Mesenchymal stem cell (in vitro differentiated cells and primary cell): ENCODE results near the gene CATSPER3.

ENCODE experiments used
- DNase-seq: peaks from one replicate; pipeline ENCODE4 v3.0.0-alpha.2; 2013
- H2AFZ ChIP-seq: one replicate; pipeline ENCODE4 v1.6.1; 2013; ENCODE audit warnings: low read depth, mild to moderate bottlenecking, control low read depth, inconsistent platforms, low read length, moderate library complexity
- H2AK5ac ChIP-seq: 2 replicates; pipeline ENCODE4 v1.6.1; 2013; ENCODE audit warnings: low read length, moderate library complexity, mild to moderate bottlenecking, inconsistent platforms; ENCODE audit not compliant: severe bottlenecking
- H2BK120ac ChIP-seq: one replicate; pipeline ENCODE4 v1.6.1; 2013; ENCODE audit warnings: low read depth, mild to moderate bottlenecking, inconsistent platforms, low read length, moderate library complexity
- H2BK12ac ChIP-seq, 2 experiments: one replicate each; pipeline ENCODE4 v1.6.1; 2013; ENCODE audit warnings: inconsistent platforms in 2 of 2, low read length in 2 of 2, mild to moderate bottlenecking in 2 of 2, moderate library complexity in 2 of 2, control low read depth in 1 of 2
- H2BK15ac ChIP-seq: one replicate; pipeline ENCODE4 v1.6.1; 2013; ENCODE audit warnings: mild to moderate bottlenecking, low read depth, inconsistent platforms; ENCODE audit not compliant: poor library complexity, severe bottlenecking
- H2BK5ac ChIP-seq: 2 replicates; pipeline ENCODE4 v1.6.1; 2013; ENCODE audit warnings: low read depth, mild to moderate bottlenecking, low read length, control low read depth, inconsistent platforms; ENCODE audit not compliant: poor library complexity, severe bottlenecking
- H3K14ac ChIP-seq, 2 experiments: one replicate each; pipeline ENCODE4 v1.6.1; 2013; ENCODE audit warnings: inconsistent platforms in 2 of 2, low read length in 2 of 2, control low read depth in 1 of 2, mild to moderate bottlenecking in 1 of 2, moderate library complexity in 1 of 2
- H3K18ac ChIP-seq, 2 experiments: one replicate each; pipeline ENCODE4 v1.6.1; 2013; ENCODE audit warnings: inconsistent platforms in 2 of 2, low read length in 2 of 2, control low read depth in 1 of 2, low read depth in 1 of 2, mild to moderate bottlenecking in 1 of 2
- H3K23ac ChIP-seq, 2 experiments: one replicate each; pipeline ENCODE4 v1.6.1; 2013; ENCODE audit warnings: inconsistent platforms in 2 of 2, low read length in 2 of 2, mild to moderate bottlenecking in 2 of 2, moderate library complexity in 2 of 2, control low read depth in 1 of 2
- H3K27ac ChIP-seq: 2 replicates; pipeline ENCODE4 v1.5.1; 2013; ENCODE audit warnings: mild to moderate bottlenecking, moderate library complexity, low read length, control low read depth, inconsistent platforms; ENCODE audit not compliant: poor library complexity, severe bottlenecking
- H3K27me3 ChIP-seq, 2 experiments: 2 replicates each; pipeline versions ENCODE4 v1.6.1 to v1.7.0; 2013; ENCODE audit warnings: low read length in 2 of 2, mild to moderate bottlenecking in 2 of 2, moderate library complexity in 2 of 2, control low read depth in 1 of 2, inconsistent platforms in 1 of 2; ENCODE audit not compliant: control insufficient read depth in 1 of 2, insufficient read depth in 1 of 2
- H3K36me3 ChIP-seq, 2 experiments: 2 replicates each; pipeline versions ENCODE4 v1.6.1 to v1.7.0; 2013; ENCODE audit warnings: low read length in 2 of 2, control low read depth in 1 of 2, inconsistent platforms in 1 of 2, low read depth in 1 of 2, mild to moderate bottlenecking in 1 of 2; ENCODE audit not compliant: insufficient read depth in 2 of 2, control insufficient read depth in 1 of 2
- H3K4ac ChIP-seq, 2 experiments: one replicate each; pipeline ENCODE4 v1.6.1; 2013; ENCODE audit warnings: inconsistent platforms in 2 of 2, low read length in 2 of 2, mild to moderate bottlenecking in 2 of 2, moderate library complexity in 2 of 2, control low read depth in 1 of 2, low read depth in 1 of 2
- H3K4me1 ChIP-seq: 2 replicates; pipeline ENCODE4 v1.6.1; 2013; ENCODE audit warnings: low read depth, low read length, control low read depth; ENCODE audit not compliant: control insufficient read depth, insufficient read depth
- H3K4me2 ChIP-seq: 2 replicates; pipeline ENCODE4 v1.6.1; 2013; ENCODE audit warnings: low read length, mild to moderate bottlenecking, inconsistent platforms; ENCODE audit not compliant: poor library complexity, severe bottlenecking
- H3K4me3 ChIP-seq, 2 experiments: 2 replicates each; pipeline versions ENCODE4 v1.5.1 to v1.7.0; 2013; ENCODE audit warnings: low read length in 2 of 2, mild to moderate bottlenecking in 2 of 2, control low read depth in 1 of 2, low read depth in 1 of 2; ENCODE audit not compliant: insufficient read depth in 1 of 2
- H3K79me1 ChIP-seq: replicated peaks from 2 replicates; pipeline ENCODE4 v1.6.1; 2013; ENCODE audit warnings: mild to moderate bottlenecking, control low read depth, low read length, inconsistent platforms; ENCODE audit not compliant: poor library complexity, severe bottlenecking
- H3K9ac ChIP-seq: 2 replicates; pipeline ENCODE4 v1.7.0; 2013; ENCODE audit warnings: mild to moderate bottlenecking, low read length, moderate library complexity
- H3K9me3 ChIP-seq: 2 replicates; pipeline ENCODE4 v1.7.0; 2013; ENCODE audit warnings: mild to moderate bottlenecking, low read length; ENCODE audit not compliant: control insufficient read depth
- H4K8ac ChIP-seq: one replicate; pipeline ENCODE4 v1.6.1; 2013; ENCODE audit warnings: inconsistent platforms, mild to moderate bottlenecking, low read length, moderate library complexity
- H4K91ac ChIP-seq: one replicate; pipeline ENCODE4 v1.6.1; 2013; ENCODE audit warnings: mild to moderate bottlenecking, low read length, inconsistent platforms
- WGBS: methylation state at CpG from one replicate; pipeline ENCODE4 v1.1.7; 2013; ENCODE audit warnings: mixed read lengths; 5-methylcytosine and 5-hydroxymethylcytosine counted together

CATSPER3 gene

DNA sequence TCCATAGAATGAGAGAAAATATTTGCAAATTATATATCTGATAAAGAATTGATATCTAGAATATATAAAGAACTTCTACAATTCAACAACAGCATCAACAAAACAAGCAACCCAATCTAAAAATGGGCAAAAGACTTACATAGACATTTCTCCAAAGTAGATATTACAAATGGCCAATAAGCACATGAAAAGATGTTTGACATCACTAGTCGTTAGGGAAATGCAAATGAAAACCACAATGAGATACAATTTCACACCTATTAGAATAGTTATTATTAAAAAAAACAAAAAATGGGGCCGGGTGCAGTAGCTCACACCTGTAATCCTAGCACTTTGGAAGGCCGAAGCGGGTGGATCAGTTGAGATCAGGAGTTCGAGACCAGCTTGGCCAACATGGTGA is 24.4 kb downstream of the CATSPER3 start:
- Histone ChIP-seq H2BK120ac (no peak overlapping the region), H2BK5ac (no peak overlapping the region), H2BK12ac (no peak overlapping the region), H3K9me3 (peaks cover 4% of the 10 kb centered on the region), H3K27ac (no peak overlapping the region), H3K4me1 (no peaks in the 10 kb centered on the region), H4K8ac (no peak overlapping the region), H3K14ac (no peak overlapping the region), H3K79me1 (no peaks in the 10 kb centered on the region), H4K91ac (no peak overlapping the region), H3K27me3 (peaks cover 0 to 7% of the 10 kb centered on the region in 2 experiments), H3K4me2 (no peak overlapping the region), H2AFZ (no peak overlapping the region), H3K23ac (no peak overlapping the region), H3K36me3 (no peaks in the 10 kb centered on the region), H2BK15ac (no peak overlapping the region), H3K4ac (no peak overlapping the region), H3K9ac (no peak overlapping the region), H2AK5ac (no peak overlapping the region), H3K18ac (no peak overlapping the region), H3K4me3 (no peak overlapping the region)
- DNase-seq: no peak
- WGBS: 85% methylated on average over 3 of the region's 5 CpGs

GRCh38 chr5:134993161-134993560 is 25.5 kb downstream of the CATSPER3 start:
- H3K4me2 ChIP-seq: no peak overlapping the region
- no peak overlapping the region for H3K9ac ChIP-seq
- H3K4ac ChIP-seq: no peak overlapping the region
- no peak overlapping the region for H2AFZ ChIP-seq
- H4K91ac ChIP-seq: no peak overlapping the region
- no peak overlapping the region for H3K4me3 ChIP-seq
- H3K23ac ChIP-seq: no peak overlapping the region
- H3K79me1 ChIP-seq: no peaks in the 10 kb centered on the region
- H3K14ac ChIP-seq: no peak overlapping the region
- H2BK120ac ChIP-seq: no peak overlapping the region
- no peak for DNase-seq
- H4K8ac ChIP-seq: no peak overlapping the region
- peaks cover 0 to 10% of the 10 kb centered on the region in 2 experiments for H3K27me3 ChIP-seq
- no peaks in the 10 kb centered on the region for H3K4me1 ChIP-seq
- H3K27ac ChIP-seq: no peak overlapping the region
- H3K9me3 ChIP-seq: peaks cover 4% of the 10 kb centered on the region
- WGBS: 100% methylated on average over 1 of the region's 2 CpGs
- H3K36me3 ChIP-seq: no peaks in the 10 kb centered on the region
- no peak overlapping the region for H3K18ac ChIP-seq
- H2BK12ac ChIP-seq: no peak overlapping the region
- H2AK5ac ChIP-seq: no peak overlapping the region
- no peak overlapping the region for H2BK15ac ChIP-seq
- no peak overlapping the region for H2BK5ac ChIP-seq

GRCh38 chr5:134994560-134995156 is 27.0 kb downstream of the CATSPER3 start:
- Histone ChIP-seq H4K91ac (no peak overlapping the region), H2BK15ac (no peak overlapping the region), H3K9me3 (peaks cover 4% of the 10 kb centered on the region), H2BK12ac (no peak overlapping the region), H3K36me3 (no peaks in the 10 kb centered on the region), H2BK120ac (no peak overlapping the region), H3K27me3 (peaks cover 0 to 9% of the 10 kb centered on the region in 2 experiments), H2AFZ (no peak overlapping the region), H2AK5ac (no peak overlapping the region), H3K23ac (no peak overlapping the region), H3K27ac (no peak overlapping the region), H3K4me3 (no peak overlapping the region), H3K9ac (no peak overlapping the region), H3K14ac (no peak overlapping the region), H3K18ac (no peak overlapping the region), H2BK5ac (no peak overlapping the region), H4K8ac (no peak overlapping the region), H3K79me1 (no peaks in the 10 kb centered on the region), H3K4me1 (no peaks in the 10 kb centered on the region), H3K4me2 (no peak overlapping the region), H3K4ac (no peak overlapping the region)
- DNase-seq: no peak
- WGBS: 76% methylated on average over 2 of the region's 2 CpGs

DNA sequence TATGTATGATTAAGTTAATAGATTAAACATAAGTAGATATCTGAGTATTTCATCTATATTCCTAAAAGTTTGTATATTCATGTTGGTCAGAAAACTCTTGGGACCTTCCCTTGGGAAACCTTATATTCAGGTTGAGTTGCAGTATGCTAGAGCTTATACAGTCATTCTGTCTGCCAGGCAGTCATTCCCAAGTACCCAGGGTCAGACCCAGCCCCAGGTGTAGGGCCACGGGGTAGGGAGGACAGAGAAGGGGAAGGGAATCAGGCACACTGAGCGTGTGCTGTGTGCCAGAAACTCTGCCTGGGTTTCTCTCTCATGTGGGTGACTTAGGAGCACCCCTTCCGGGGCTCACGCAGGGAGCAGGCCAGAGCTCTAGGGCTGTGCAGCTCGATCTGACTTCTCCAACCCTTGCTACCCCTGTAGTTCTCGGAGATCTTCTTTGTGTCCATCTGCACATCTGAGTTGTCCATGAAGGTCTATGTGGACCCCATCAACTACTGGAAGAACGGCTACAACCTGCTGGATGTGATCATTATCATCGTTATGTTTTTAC is 28.2 kb downstream of the CATSPER3 start:
- H3K79me1 ChIP-seq: no peaks in the 10 kb centered on the region
- H4K8ac ChIP-seq: no peak overlapping the region
- H2BK12ac ChIP-seq: no peak overlapping the region
- no peak overlapping the region for H3K9ac ChIP-seq
- H3K27ac ChIP-seq: no peak overlapping the region
- H2BK5ac ChIP-seq: no peak overlapping the region
- H3K14ac ChIP-seq: no peak overlapping the region
- no peak overlapping the region for H3K18ac ChIP-seq
- H3K23ac ChIP-seq: no peak overlapping the region
- no peak overlapping the region for H2BK120ac ChIP-seq
- H2AK5ac ChIP-seq: no peak overlapping the region
- DNase-seq: no peak
- no peak overlapping the region for H3K4ac ChIP-seq
- H2BK15ac ChIP-seq: no peak overlapping the region
- H3K4me3 ChIP-seq: no peak overlapping the region
- no peak overlapping the region for H2AFZ ChIP-seq
- peaks cover 0 to 7% of the 10 kb centered on the region in 2 experiments for H3K27me3 ChIP-seq
- no peak overlapping the region for H3K4me2 ChIP-seq
- H4K91ac ChIP-seq: no peak overlapping the region
- H3K9me3 ChIP-seq: peaks cover 4% of the 10 kb centered on the region
- WGBS: 89% methylated on average over 8 of the region's 8 CpGs
- no peaks in the 10 kb centered on the region for H3K36me3 ChIP-seq
- H3K4me1 ChIP-seq: no peaks in the 10 kb centered on the region
